Fibroblast of lung (primary cell): ENCODE measurements around the gene CAPRIN1. TPM values are rescaled to one million over a fixed set of nuclear protein-coding genes. Genes with fewer than 3 reads are reported as not detected.
A peak's percentile ranks its signal among the peaks of the same experiment; 100 is the strongest.
"Not testable (repeated sequence)": the region's sequence is repeated elsewhere in the genome, so short reads cannot be mapped to it uniquely, and the experiment has no call there.

Experiments
- DNase-seq, 2 donors: peaks; one replicate each; pipeline versions ENCODE4 v3.0.0 to v3.0.0-alpha.2; 2010; ENCODE audit warnings: low read depth in 2 of 2
- H2AFZ ChIP-seq: 2 replicates; pipeline ENCODE4 v1.5.1; 2012; ENCODE audit warnings: low read length, control low read depth, inconsistent platforms
- H3K27ac ChIP-seq: 2 replicates; pipeline ENCODE4 v1.5.1; 2011; ENCODE audit warnings: low read length, control low read depth; ENCODE audit not compliant: insufficient read depth
- H3K27me3 ChIP-seq: 2 replicates; pipeline ENCODE4 v1.5.1; 2011; ENCODE audit warnings: mild to moderate bottlenecking, low read length; ENCODE audit not compliant: control insufficient read depth, insufficient read depth
- H3K36me3 ChIP-seq: 2 replicates; pipeline ENCODE4 v1.5.1; 2011; ENCODE audit warnings: low read length; ENCODE audit not compliant: control insufficient read depth, insufficient read depth
- H3K4me1 ChIP-seq: 2 replicates; pipeline ENCODE4 v1.5.1; 2011; ENCODE audit warnings: low read length; ENCODE audit not compliant: control insufficient read depth, insufficient read depth; ENCODE audit errors: extremely low read depth
- H3K4me2 ChIP-seq: 2 replicates; pipeline ENCODE4 v1.5.1; 2011; ENCODE audit warnings: low read length, control low read depth; ENCODE audit not compliant: insufficient read depth; ENCODE audit errors: extremely low read depth
- H3K4me3 ChIP-seq, 4 experiments: fragments of 200-600 bp in 1 of 4; sonication (generic) in 1 of 4; replicated peaks in 1 of 4; 2 replicates each; pipeline ENCODE4 v1.5.1; 2011 to 2016; ENCODE audit warnings: low read length in 4 of 4, low read depth in 3 of 4, mild to moderate bottlenecking in 3 of 4, control low read depth in 2 of 4, inconsistent platforms in 1 of 4, mixed read lengths in 1 of 4; ENCODE audit not compliant: insufficient read depth in 1 of 4; ENCODE audit errors: control extremely low read depth in 1 of 4
- H3K79me2 ChIP-seq: 2 replicates; pipeline ENCODE4 v1.5.1; 2012; ENCODE audit warnings: mild to moderate bottlenecking, low read length, inconsistent platforms; ENCODE audit not compliant: control insufficient read depth, insufficient read depth
- H3K9ac ChIP-seq: 2 replicates; pipeline ENCODE4 v1.5.1; 2011; ENCODE audit warnings: mild to moderate bottlenecking, low read length, control low read depth; ENCODE audit not compliant: insufficient read depth
- H3K9me3 ChIP-seq: 2 replicates; pipeline ENCODE4 v1.5.1; 2012; ENCODE audit warnings: low read depth, low read length; ENCODE audit not compliant: control insufficient read depth, insufficient read depth
- H4K20me1 ChIP-seq: 2 replicates; pipeline ENCODE4 v1.5.1; 2011; ENCODE audit warnings: low read length; ENCODE audit not compliant: control insufficient read depth, insufficient read depth; ENCODE audit errors: extremely low read depth
- EZH2 ChIP-seq: IDR thresholded peaks from 2 replicates; pipeline ENCODE4 v1.5.1; 2012; ENCODE audit warnings: low read length, control low read depth, mild to moderate bottlenecking; ENCODE audit errors: missing control alignments
- polyA plus RNA-seq, 2 donors: library from polyadenylated mRNA; depleted of rRNA in 1 of 2; stranded (reverse) in 1 of 2; unstranded in 1 of 2; fragments of >200 nt; gene quantifications; 2 replicates each; pipeline ENCODE4 v1.2.1, GENCODE V29; 2011 to 2012; ENCODE audit warnings: missing spikeins in 1 of 2
- total RNA-seq: library from RNA; depleted of rRNA; stranded (reverse); fragments of >200 nt; gene quantifications from 2 replicates; pipeline ENCODE4 v1.2.1, GENCODE V29; 2014
- TF ChIP-seq, protein P1 (sequence below), 2 donors: IDR thresholded peaks in 1 of 2; conservative IDR thresholded peaks in 1 of 2; 1 replicate in 1 of 2; 2 replicates in 1 of 2; pipeline ENCODE4 v1.5.1; 2011 to 2012; ENCODE audit warnings: low read length in 2 of 2, control low read depth in 1 of 2, inconsistent platforms in 1 of 2, low read depth in 1 of 2, mild to moderate bottlenecking in 1 of 2

CAPRIN1 gene
- total and polyA plus RNA-seq, 2 donors (not counting 1 experiment from before 2014, with no cell fraction given) = 203 to 220 TPM

DNA sequence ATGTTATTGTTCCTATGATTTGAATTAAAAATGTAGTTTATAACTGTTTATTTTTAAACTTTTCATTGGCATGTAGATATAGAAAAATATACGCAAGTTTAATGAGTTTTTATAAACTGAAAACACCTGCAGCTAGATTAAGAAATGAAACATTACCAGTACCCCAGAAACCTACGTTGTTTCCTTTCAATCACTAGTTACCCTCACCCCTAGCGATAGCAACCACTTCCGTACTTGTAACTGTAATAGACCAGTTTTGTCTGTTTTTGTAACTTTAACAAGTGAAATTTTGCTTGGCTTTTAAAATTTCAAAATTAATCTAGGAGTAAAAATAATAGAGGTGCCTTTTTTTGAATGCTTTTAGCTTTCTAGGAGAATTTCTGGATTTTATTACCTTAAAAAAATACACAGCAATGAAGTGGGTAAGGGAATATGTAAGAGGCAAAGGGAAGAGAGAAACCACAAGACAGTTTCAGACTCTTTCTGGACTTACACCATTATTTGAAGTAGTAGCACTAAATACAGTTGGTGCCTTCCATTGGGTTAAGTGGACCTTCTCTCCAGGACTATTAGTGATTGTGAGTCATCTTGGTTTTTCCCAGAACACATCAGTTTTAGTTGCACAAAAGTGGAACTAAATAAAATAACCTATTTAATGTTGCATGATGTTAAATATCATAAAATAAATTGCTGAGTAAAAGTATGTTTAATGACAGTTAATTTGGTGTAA, 35.2 kb downstream of the CAPRIN1 start:
- H3K9ac ChIP-seq = no peak overlapping the region
- H3K4me2 ChIP-seq = no peak overlapping the region
- peaks cover 12% of the 10 kb centered on the region for H3K36me3 ChIP-seq
- H3K4me1 ChIP-seq = no peaks in the 10 kb centered on the region
- DNase-seq = peak in 1 of 2 donors; percentile 37
- no peak overlapping the region for H2AFZ ChIP-seq
- H3K9me3 ChIP-seq = no peaks in the 10 kb centered on the region
- no peaks in the 10 kb centered on the region for H3K27me3 ChIP-seq
- no peaks in the 10 kb centered on the region for H4K20me1 ChIP-seq
- H3K4me3 ChIP-seq = no peak overlapping the region
- TF ChIP-seq EZH2 = no peak
- TF ChIP-seq, protein P1, sequence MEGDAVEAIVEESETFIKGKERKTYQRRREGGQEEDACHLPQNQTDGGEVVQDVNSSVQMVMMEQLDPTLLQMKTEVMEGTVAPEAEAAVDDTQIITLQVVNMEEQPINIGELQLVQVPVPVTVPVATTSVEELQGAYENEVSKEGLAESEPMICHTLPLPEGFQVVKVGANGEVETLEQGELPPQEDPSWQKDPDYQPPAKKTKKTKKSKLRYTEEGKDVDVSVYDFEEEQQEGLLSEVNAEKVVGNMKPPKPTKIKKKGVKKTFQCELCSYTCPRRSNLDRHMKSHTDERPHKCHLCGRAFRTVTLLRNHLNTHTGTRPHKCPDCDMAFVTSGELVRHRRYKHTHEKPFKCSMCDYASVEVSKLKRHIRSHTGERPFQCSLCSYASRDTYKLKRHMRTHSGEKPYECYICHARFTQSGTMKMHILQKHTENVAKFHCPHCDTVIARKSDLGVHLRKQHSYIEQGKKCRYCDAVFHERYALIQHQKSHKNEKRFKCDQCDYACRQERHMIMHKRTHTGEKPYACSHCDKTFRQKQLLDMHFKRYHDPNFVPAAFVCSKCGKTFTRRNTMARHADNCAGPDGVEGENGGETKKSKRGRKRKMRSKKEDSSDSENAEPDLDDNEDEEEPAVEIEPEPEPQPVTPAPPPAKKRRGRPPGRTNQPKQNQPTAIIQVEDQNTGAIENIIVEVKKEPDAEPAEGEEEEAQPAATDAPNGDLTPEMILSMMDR (conservative IDR thresholded peaks at IDR 0.05 in 1 of 2, IDR thresholded peaks at IDR 0.05 in 1 of 2; ENCODE audit: low read depth in 1 of 2, low read length in 2 of 2) = no peak
- H3K27ac ChIP-seq = no peak overlapping the region
- H3K79me2 ChIP-seq = peaks cover 24% of the 10 kb centered on the region

DNA sequence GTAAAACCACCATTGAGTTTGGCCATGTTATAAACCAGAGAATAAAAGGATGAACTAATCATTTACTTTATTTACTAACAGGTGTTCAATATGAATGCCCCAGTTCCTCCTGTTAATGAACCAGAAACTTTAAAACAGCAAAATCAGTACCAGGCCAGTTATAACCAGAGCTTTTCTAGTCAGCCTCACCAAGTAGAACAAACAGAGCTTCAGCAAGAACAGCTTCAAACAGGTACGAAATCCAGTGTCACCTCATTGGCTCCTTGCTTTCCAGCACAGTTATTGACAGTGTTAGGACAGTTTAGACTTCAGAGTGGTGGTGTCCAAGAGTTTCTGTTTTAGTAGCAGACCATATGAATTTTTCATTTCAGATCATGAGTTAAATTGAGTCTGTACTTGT, 40.3 kb downstream of the CAPRIN1 start:
- no peak for DNase-seq
- H2AFZ ChIP-seq = no peak overlapping the region
- no peak overlapping the region for H3K4me2 ChIP-seq
- no peak overlapping the region for H3K4me3 ChIP-seq
- no peak for TF ChIP-seq EZH2
- TF ChIP-seq, protein P1 (conservative IDR thresholded peaks at IDR 0.05 in 1 of 2, IDR thresholded peaks at IDR 0.05 in 1 of 2; ENCODE audit: low read depth in 1 of 2, low read length in 2 of 2) = no peak
- no peaks in the 10 kb centered on the region for H3K4me1 ChIP-seq
- no peaks in the 10 kb centered on the region for H4K20me1 ChIP-seq
- no peaks in the 10 kb centered on the region for H3K9me3 ChIP-seq
- no peak overlapping the region for H3K27ac ChIP-seq
- no peaks in the 10 kb centered on the region for H3K27me3 ChIP-seq
- peaks cover 18% of the 10 kb centered on the region for H3K36me3 ChIP-seq
- peaks cover 7% of the 10 kb centered on the region for H3K79me2 ChIP-seq
- no peak overlapping the region for H3K9ac ChIP-seq

DNA sequence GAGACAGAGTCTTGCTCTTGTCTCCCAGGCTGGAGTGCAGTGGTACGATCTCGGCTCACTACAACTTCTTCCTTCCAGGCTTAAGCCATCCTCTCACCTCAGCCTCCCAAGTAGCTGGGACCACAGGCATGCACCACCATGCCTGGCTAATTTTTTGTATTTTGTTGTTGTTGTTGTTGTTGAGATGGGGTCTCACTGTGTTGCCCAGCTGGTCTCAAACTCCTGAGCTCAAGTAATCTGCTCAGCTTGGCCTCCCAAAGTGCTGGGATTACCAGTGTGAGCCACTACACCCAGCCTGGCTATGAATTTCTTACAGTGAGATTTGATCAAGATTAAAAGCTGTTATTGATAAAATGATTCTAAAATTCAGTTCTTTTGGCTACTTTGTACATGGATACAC, 43.4 kb downstream of the CAPRIN1 start:
- H3K4me2 ChIP-seq, H3K4me3 ChIP-seq, H3K4me1 ChIP-seq, H2AFZ ChIP-seq, H3K9me3 ChIP-seq, H3K27me3 ChIP-seq, H3K27ac ChIP-seq, H3K79me2 ChIP-seq, H4K20me1 ChIP-seq, H3K9ac ChIP-seq, DNase-seq: not testable (repeated sequence)
- H3K36me3 ChIP-seq = peaks cover 19% of the 10 kb centered on the region
